HG03039 (cell line): Measurements from ENCODE around the gene TSSC4.

ENCODE experiments used
- ATAC-seq: cut with Tn5 transposase; IDR thresholded peaks from one replicate; pipeline ENCODE4 v1.9.1; 2021; ENCODE audit warnings: mild to moderate bottlenecking, moderate library complexity; ENCODE audit not compliant: unreplicated experiment

The TSSC4 gene

GRCh38 chr11:2446590-2447252 is 46.2 kb downstream of the TSSC4 start:
- ATAC-seq: no peak

GRCh38 chr11:2447253-2447950 is 46.9 kb downstream of the TSSC4 start:
- ATAC-seq: no peak

DNA sequence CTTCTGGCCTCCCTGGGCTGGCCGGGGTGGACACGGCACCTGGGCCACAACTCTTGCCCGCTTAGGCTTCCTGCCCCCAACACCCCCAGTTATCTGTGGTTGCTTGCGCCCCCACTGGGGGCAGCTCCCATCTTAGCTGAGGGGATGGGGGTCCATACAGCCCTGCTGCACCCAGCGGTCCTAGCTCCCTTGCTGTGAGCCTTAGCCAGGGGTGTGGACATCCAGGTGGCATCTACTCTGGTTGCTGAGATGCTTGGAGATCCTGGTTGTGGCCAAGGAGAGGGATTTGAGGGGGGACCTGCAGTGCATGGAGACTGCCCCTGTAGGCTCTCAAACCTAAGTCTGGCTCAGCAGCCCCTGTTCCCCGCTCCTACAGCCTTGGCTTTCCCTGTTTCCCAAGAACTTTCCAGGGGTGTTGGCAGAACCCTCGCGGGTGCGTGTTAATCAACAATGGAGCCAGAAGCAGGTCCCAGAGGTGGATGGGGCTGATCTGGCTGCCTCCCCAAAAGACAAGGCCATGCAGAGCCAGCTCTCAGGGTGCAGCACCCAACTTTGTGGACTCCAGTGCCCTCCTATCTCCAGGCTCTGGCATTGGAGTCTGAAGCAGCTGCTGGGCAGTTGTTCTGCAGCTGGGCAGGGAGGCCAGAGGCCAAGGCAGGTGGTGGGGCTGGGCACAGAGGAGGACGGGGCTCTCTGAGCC is 47.6 kb downstream of the TSSC4 start:
- ATAC-seq: no peak

GRCh38 chr11:2448661-2449547 is 48.4 kb downstream of the TSSC4 start:
- ATAC-seq: no peak

GRCh38 chr11:2449548-2450320 is 49.2 kb downstream of the TSSC4 start:
- ATAC-seq: no peak

DNA sequence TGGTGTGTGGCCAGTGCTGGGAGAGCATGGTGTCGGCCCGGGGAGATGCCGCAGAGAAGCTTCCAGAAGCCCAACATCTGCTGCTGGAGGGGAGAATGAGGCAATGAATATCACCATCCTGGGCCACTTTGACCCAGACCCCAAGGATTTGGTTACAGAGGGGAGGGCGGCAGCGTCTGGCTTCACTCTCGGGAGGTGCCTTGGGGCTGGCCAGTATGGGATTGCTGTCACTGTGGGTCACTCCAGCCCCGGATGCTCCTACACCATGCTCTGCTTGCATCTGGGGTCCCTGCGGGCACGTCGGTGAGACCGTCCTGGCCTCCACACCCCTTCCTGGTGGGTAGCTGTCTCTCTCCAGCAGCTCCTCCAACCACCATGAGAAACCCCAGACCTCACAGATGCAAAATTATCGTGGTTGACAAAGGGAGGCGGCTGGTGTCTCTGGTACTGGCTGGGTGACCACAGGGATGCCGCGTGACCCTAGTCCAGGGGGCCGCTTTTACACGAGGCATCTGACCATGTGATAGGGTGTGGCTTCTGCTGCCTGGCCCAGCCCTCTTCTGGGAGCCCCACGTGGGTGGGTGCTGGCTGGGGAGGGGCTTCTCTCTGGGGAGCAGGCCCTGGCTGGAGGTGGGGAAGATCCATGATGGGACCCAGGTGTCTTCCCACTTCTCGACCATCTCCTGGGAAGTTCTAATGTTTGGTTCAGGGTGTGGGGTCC is 49.9 kb downstream of the TSSC4 start:
- ATAC-seq: no peak

DNA sequence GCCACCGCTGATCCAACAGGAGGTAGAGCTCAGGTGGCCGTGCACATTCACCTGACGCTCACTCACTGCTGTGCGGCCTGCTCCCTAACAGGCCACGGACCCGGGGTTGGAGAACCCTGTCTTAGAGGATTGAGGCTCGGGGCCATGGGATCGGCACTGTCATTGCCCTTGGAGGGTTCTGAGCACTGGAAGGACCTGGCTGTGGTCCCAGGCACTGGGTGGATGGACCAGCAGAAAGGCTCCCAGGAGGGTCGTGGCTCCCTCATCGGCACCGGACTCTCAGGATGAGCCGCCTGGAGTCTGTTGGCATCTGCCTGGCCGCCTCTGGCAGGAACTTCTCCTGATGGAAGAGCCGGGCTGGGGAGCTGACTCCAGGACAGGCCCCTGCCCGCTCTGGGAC is 50.8 kb downstream of the TSSC4 start:
- no peak for ATAC-seq

DNA sequence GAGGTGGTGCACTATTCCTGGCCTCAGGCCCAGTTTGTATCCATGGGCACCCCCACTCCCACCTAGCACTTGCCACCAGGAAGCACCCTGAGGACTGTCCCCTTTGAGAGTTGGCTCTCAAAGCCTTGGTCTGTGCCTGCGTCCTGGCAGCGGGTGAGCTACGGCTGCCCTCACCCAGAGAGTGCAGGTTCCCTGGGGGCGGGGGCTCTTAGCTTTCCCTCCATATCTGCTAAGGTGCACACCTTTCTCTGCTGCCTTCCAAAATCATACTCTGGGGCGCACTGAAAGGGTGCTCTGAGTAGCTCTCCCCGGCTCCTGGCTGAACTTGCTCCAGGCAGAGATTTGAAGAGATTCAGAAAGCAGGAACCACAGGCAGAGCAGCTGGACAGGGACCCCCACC is 51.4 kb downstream of the TSSC4 start:
- ATAC-seq: no peak

DNA sequence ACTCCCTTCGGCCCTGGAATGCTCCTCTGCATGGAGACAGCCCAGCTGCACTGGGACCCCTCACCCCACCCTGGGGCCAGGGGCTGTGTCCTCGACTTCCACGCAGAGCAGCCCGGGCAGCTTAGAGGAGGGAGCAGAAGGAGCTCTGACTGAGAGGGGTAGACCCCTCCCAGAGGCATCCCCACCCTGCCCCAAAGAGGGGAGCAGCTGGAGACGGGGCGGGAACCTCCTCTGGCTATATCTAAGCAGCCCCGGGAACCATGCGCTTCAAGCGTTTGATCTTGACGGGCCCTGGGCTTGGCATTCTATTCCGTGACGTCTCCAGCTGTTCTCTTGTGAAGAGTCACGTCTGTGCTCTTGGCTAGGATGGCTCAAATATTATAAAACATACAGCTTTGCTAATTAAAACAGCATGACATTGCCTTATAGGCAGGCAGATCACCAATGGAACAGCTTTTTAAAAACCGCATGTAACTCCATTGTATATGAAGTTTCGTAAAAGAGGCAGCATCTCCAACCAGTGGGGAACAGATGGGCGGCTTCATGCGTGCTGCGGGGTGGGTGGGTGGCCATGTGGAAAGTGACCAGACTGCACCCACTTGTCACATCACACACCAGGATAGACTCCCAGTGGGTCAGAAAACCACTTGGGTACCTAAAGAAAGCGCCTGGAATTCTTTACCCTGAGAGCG is 51.9 kb downstream of the TSSC4 start:
- no peak for ATAC-seq

DNA sequence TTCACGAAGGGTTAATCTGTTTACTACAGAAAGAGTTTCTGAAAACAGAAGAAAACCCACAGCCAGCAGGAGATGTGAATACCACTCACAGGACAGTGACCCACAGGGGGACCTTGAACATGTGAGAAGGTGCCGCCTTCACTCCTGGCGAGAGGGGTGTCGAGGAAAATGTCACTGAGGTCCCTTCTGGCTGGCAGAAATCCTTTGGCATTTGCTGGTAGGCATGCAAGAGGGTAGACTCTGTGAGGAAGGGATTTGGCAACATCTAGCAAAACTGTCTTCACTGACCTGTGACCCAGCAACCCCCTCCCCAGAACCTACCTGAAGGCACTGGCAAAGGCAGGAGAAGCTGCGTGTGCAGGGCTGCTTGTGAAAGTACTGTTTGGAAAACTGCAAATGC is 52.9 kb downstream of the TSSC4 start:
- no peak for ATAC-seq
